HepG2 (cell line): Measurements from ENCODE around the gene DDX20. TPM values are rescaled to one million over a fixed set of nuclear protein-coding genes. Genes with fewer than 3 reads are reported as not detected.

ENCODE experiments used
- ATAC-seq: fragments of 200-7000 bp; cut with Tn5 transposase; 3 replicates; pipeline ENCODE4 v1.9.1; 2020; ENCODE audit warnings: mild to moderate bottlenecking, moderate library complexity
- BruUV-seq: library from RNA; stranded (reverse); fragments of 400-500 nt; replicated peaks from 2 replicates; lab custom pipeline; 2021; lab: Mats Ljungman, UMichigan
- CTCF ChIA-PET: fragments of 300-600 bp; formaldehyde crosslinking; extraction: SDS; loops from one replicate; lab custom pipeline; 2021; ENCODE audit warnings: low total read pairs, inconsistent platforms, low intra/inter-chr PET ratio; lab: Yijun Ruan, JAX
- POLR2A ChIA-PET: fragments of 350-600 bp; sonication (Branson Sonifier 250); formaldehyde crosslinking; loops from one replicate; lab custom pipeline; 2020; ENCODE audit warnings: antibody characterized with exemption, inconsistent platforms; lab: Yijun Ruan, JAX
- DNase-seq: peaks from one replicate; pipeline ENCODE4 v3.0.0-alpha.2; 2015; ENCODE audit warnings: low spot score
- FAIRE-seq: peaks from 3 replicates; lab custom pipeline; 2011; peaks lifted over from hg19 to GRCh38; lab: Jason Lieb, UNC
- H2AFZ ChIP-seq: one replicate; pipeline ENCODE4 v1.6.1; 2011; ENCODE audit warnings: low read length, inconsistent platforms
- H3K27ac ChIP-seq: fragments of 300-600 bp; 3 replicates; pipeline ENCODE4 v1.8.0; 2011; ENCODE audit warnings: mixed run types, mild to moderate bottlenecking, mixed read lengths, low read length, inconsistent platforms; ENCODE audit not compliant: insufficient read depth; ENCODE audit errors: extremely low read length
- H3K27me3 ChIP-seq, 2 experiments: fragments of 200-600 bp in 1 of 2; 2 replicates in 1 of 2; 3 replicates in 1 of 2; pipeline versions ENCODE4 v1.6.0 to v1.8.0; 2011; ENCODE audit warnings: low read length in 2 of 2, mild to moderate bottlenecking in 2 of 2, moderate library complexity in 2 of 2, inconsistent platforms in 1 of 2; ENCODE audit not compliant: insufficient read depth in 2 of 2, control insufficient read depth in 1 of 2
- H3K36me3 ChIP-seq, 2 experiments: fragments of 200-600 bp in 1 of 2; replicated peaks in 1 of 2; 2 replicates in 1 of 2; 3 replicates in 1 of 2; pipeline versions ENCODE4 v1.5.1 to v1.8.0; 2011; ENCODE audit warnings: low read length in 2 of 2, inconsistent platforms in 1 of 2; ENCODE audit not compliant: insufficient read depth in 2 of 2, control insufficient read depth in 1 of 2
- H3K4me1 ChIP-seq: 2 replicates; pipeline ENCODE4 v1.5.1; 2012; ENCODE audit warnings: low read length, inconsistent platforms; ENCODE audit not compliant: insufficient read depth
- H3K4me2 ChIP-seq: 2 replicates; pipeline ENCODE4 v1.6.0; 2011; ENCODE audit warnings: low read depth, low read length, inconsistent platforms
- H3K4me3 ChIP-seq, 3 experiments: fragments of 200-600 bp in 1 of 3; sonication (generic), shearing (Covaris generic) in 1 of 3; replicated peaks in 1 of 3; 2 replicates each; pipeline ENCODE4 v1.5.1; 2011 to 2016; ENCODE audit warnings: low read length in 3 of 3, inconsistent platforms in 2 of 3, low read depth in 2 of 3, mild to moderate bottlenecking in 2 of 3, control low read depth in 1 of 3, mixed read lengths in 1 of 3; ENCODE audit not compliant: insufficient read depth in 1 of 3
- H3K79me2 ChIP-seq: one replicate; pipeline ENCODE4 v1.6.1; 2011; ENCODE audit warnings: low read length, inconsistent platforms; ENCODE audit not compliant: insufficient read depth
- H3K9ac ChIP-seq: 2 replicates; pipeline ENCODE4 v1.6.0; 2011; ENCODE audit warnings: mild to moderate bottlenecking, low read depth, low read length, inconsistent platforms; ENCODE audit not compliant: insufficient read depth
- H3K9me3 ChIP-seq: 2 replicates; pipeline ENCODE4 v1.5.1; 2012; ENCODE audit warnings: mild to moderate bottlenecking, low read length
- H4K20me1 ChIP-seq: 2 replicates; pipeline ENCODE4 v1.6.0; 2011; ENCODE audit warnings: inconsistent platforms, mild to moderate bottlenecking, low read length, moderate library complexity; ENCODE audit not compliant: insufficient read depth
- ATF7-NPFF ChIP-seq: sonication (generic); formaldehyde crosslinking; IDR thresholded peaks from 2 replicates; pipeline ENCODE4 v1.8.1; 2023; ENCODE audit warnings: mild to moderate bottlenecking, low read depth, missing genetic modification reagents, moderate library complexity
- CCDC6 ChIP-seq: sonication (generic); formaldehyde crosslinking; IDR thresholded peaks from 2 replicates; pipeline ENCODE4 v1.8.1; 2022; ENCODE audit warnings: mild to moderate bottlenecking, missing genetic modification reagents, moderate library complexity
- ELF3 ChIP-seq: IDR thresholded peaks from 2 replicates; pipeline ENCODE4 v1.6.1; 2016; ENCODE audit warnings: missing genetic modification reagents, missing compliant biosample characterization
- FOXC1 ChIP-seq: sonication (generic); formaldehyde crosslinking; IDR thresholded peaks from 2 replicates; pipeline ENCODE4 v1.8.0; 2022; ENCODE audit warnings: mild to moderate bottlenecking, missing genetic modification reagents, borderline replicate concordance
- HOXD1 ChIP-seq: sonication (generic); formaldehyde crosslinking; IDR thresholded peaks from 2 replicates; pipeline ENCODE4 v1.5.0; 2020; ENCODE audit warnings: missing genetic modification reagents
- KDM5B ChIP-seq: sonication (generic); formaldehyde crosslinking; IDR thresholded peaks from 2 replicates; pipeline ENCODE4 v1.4.0; 2020; ENCODE audit warnings: missing genetic modification reagents, mild to moderate bottlenecking, borderline replicate concordance
- KLF11 ChIP-seq: IDR thresholded peaks from 2 replicates; pipeline ENCODE4 v1.6.1; 2016; ENCODE audit warnings: missing compliant biosample characterization
- RARA ChIP-seq: IDR thresholded peaks from 2 replicates; pipeline ENCODE4 v1.6.1; 2016; ENCODE audit warnings: missing genetic modification reagents, missing compliant biosample characterization
- SP4 ChIP-seq: sonication (generic); formaldehyde crosslinking; IDR thresholded peaks from 2 replicates; pipeline ENCODE4 v1.8.1; 2023; ENCODE audit warnings: mild to moderate bottlenecking, missing genetic modification reagents
- THAP11 ChIP-seq: IDR thresholded peaks from 2 replicates; pipeline ENCODE4 v1.6.1; 2016; ENCODE audit warnings: missing biosample characterization, missing genetic modification reagents
- ZNF747 ChIP-seq: sonication (generic); formaldehyde crosslinking; IDR thresholded peaks from 2 replicates; pipeline ENCODE4 v1.8.1; 2023; ENCODE audit warnings: missing genetic modification reagents, mild to moderate bottlenecking, borderline replicate concordance
- ZSCAN21 ChIP-seq: sonication (generic); formaldehyde crosslinking; IDR thresholded peaks from 2 replicates; pipeline ENCODE4 v1.8.0; 2022; ENCODE audit warnings: mild to moderate bottlenecking, missing genetic modification reagents, moderate library complexity, borderline replicate concordance
- WGBS: methylation state at CpG from one replicate; pipeline ENCODE4 v1.1.6; 2017; ENCODE audit warnings: low lambda C conversion rate; 5-methylcytosine and 5-hydroxymethylcytosine counted together
- in situ Hi-C: cut with HindIII; loops from 2 replicates; pipeline ENCODE4 v1.10.0; 2017; ENCODE audit warnings: low pct_unique_long_range_greater_than_20kb; ENCODE audit not compliant: extremely low pct_ligation_motif_present
- intact Hi-C: fragments of 100-400 bp; cut with micrococcal nuclease; formaldehyde crosslinking; loops from one replicate; pipeline ENCODE4 v1.10.0; 2022; ENCODE audit not compliant: unreplicated experiment
- polyA plus RNA-seq, 8 experiments: library from polyadenylated mRNA; depleted of rRNA in 3 of 8; stranded (reverse) in 7 of 8; unstranded in 1 of 8; fragments of >200 nt; fragmentation: Illumina TruSeq in 4 of 8; extraction: Trizol in 4 of 8; gene quantifications; 2 replicates each; pipeline versions ENCODE4 v1.2.1 to v1.2.3, GENCODE V29; 2011 to 2016; ENCODE audit warnings: low read depth in 4 of 8, missing spikeins in 1 of 8, mixed read lengths in 1 of 8; ENCODE audit not compliant: insufficient read depth in 1 of 8
- total RNA-seq, 5 experiments: library from RNA; depleted of rRNA; stranded (reverse); fragments of >200 nt; fragmentation: Illumina TruSeq; extraction: Trizol; gene quantifications; 2 replicates each; pipeline ENCODE4 v1.2.3, GENCODE V29; 2016; ENCODE audit warnings: low read depth in 1 of 5
- TF ChIP-seq, protein P1 (sequence below), 2 experiments: sonication (generic) in 1 of 2; formaldehyde crosslinking in 1 of 2; IDR thresholded peaks; 2 replicates each; pipeline versions ENCODE4 v1.4.0 to v1.6.1; 2018 to 2020; ENCODE audit warnings: missing genetic modification reagents in 2 of 2, borderline replicate concordance in 1 of 2, low read depth in 1 of 2, mild to moderate bottlenecking in 1 of 2, missing biosample characterization in 1 of 2

DDX20 gene
- total and polyA plus RNA-seq, 2 of the 13 experiments (the other 11 are each of a cell fraction or from before 2014, with no cell fraction given): 4.0 to 14.3 TPM

GRCh38 chr1:111733992-111734341, 21.7 kb upstream of the DDX20 start:
- no peak for FAIRE-seq
- CTCF ChIA-PET: no interaction called here
- BruUV-seq: no TSS peak

DNA sequence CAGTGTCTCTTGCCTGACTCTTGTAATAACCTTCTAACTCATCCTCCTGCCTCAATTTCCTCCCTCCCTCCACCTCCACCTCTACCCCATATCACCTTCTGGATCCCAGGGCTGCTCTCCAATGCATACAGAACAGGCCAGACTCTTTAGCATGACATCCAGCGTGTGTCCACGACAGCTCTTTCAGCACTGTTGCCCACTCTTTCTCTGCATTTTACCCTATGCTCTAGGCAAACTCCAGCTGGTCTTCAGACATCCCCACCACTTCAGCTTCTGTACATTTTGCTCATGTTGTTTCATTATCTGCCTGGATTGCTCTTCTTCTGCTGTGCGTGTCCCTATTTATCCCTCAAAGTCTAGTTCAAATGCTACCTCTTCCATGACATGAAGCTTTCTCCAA, 21.3 kb upstream of the DDX20 start:
- 97% methylated on average over 3 of the region's 3 CpGs for WGBS
- no peak for DNase-seq
- H3K9me3 ChIP-seq: no peaks in the 10 kb centered on the region
- no TSS peak for BruUV-seq
- no peak overlapping the region for H2AFZ ChIP-seq
- no peaks in the 10 kb centered on the region for H4K20me1 ChIP-seq
- in situ Hi-C loops: no loop called here
- no peaks in the 10 kb centered on the region for H3K27me3 ChIP-seq
- H3K27ac ChIP-seq: peak overlapping the region; percentile 82
- ATAC-seq: no peak
- H3K4me1 ChIP-seq: peaks cover 90% of the 10 kb centered on the region
- no peaks in the 10 kb centered on the region for H3K36me3 ChIP-seq
- intact Hi-C loops: no loop called here
- no peak overlapping the region for H3K4me3 ChIP-seq
- H3K4me2 ChIP-seq: no peak overlapping the region
- TF ChIP-seq ZNF747 (CRISPR knock-in tag) (no peak), KLF11 (no peak), FOXC1 (CRISPR knock-in tag) (no peak), ZSCAN21 (CRISPR knock-in tag) (no peak), ATF7-NPFF (CRISPR knock-in tag) (no peak), KDM5B (no peak), RARA (no peak), HOXD1 (CRISPR knock-in tag) (no peak)
- ChIA-PET CTCF (no interaction called here), POLR2A (interaction anchor here (0.6 kb wide), 1 partner anchor 25 kb away, joined by 3 read pairs; no protein-coding TSS in a partner anchor)
- H3K9ac ChIP-seq: peak overlapping the region; percentile 68
- peaks cover 18% of the 10 kb centered on the region for H3K79me2 ChIP-seq
- no peak for FAIRE-seq

More at GRCh38 chr1:111733992-111734341, 21.7 kb upstream of the DDX20 start:
- H3K4me2 ChIP-seq: peak overlapping the region; percentile 55
- no peaks in the 10 kb centered on the region for H3K27me3 ChIP-seq
- peak overlapping the region in 1 of 3 experiments; percentile 43; a peak in 1 of 6 replicates for H3K4me3 ChIP-seq
- 73% methylated on average over 5 of the region's 5 CpGs for WGBS
- H3K9ac ChIP-seq: peak overlapping the region; percentile 68
- in situ Hi-C loops: no loop called here
- DNase-seq (no peak), ATAC-seq (no peak)
- no peaks in the 10 kb centered on the region for H3K9me3 ChIP-seq
- no peaks in the 10 kb centered on the region for H4K20me1 ChIP-seq
- POLR2A ChIA-PET: interaction anchor here (0.6 kb wide), 1 partner anchor 26 kb away, joined by 3 read pairs; no protein-coding TSS in a partner anchor
- peaks cover 18% of the 10 kb centered on the region for H3K79me2 ChIP-seq
- no peak overlapping the region for H2AFZ ChIP-seq
- H3K4me1 ChIP-seq: peaks cover 90% of the 10 kb centered on the region
- H3K27ac ChIP-seq: peak overlapping the region; percentile 82
- H3K36me3 ChIP-seq: no peaks in the 10 kb centered on the region
- intact Hi-C loops: no loop called here
- TF ChIP-seq ELF3 (CRISPR knock-in tag) (no peak), CCDC6 (CRISPR knock-in tag) (0 out of 2 replicates have a peak, but pooled peaks have one; percentile 7), THAP11 (CRISPR knock-in tag) (no peak), SP4 (CRISPR knock-in tag) (0 out of 2 replicates have a peak, but pooled peaks have one; percentile 23)
- TF ChIP-seq, protein P1, sequence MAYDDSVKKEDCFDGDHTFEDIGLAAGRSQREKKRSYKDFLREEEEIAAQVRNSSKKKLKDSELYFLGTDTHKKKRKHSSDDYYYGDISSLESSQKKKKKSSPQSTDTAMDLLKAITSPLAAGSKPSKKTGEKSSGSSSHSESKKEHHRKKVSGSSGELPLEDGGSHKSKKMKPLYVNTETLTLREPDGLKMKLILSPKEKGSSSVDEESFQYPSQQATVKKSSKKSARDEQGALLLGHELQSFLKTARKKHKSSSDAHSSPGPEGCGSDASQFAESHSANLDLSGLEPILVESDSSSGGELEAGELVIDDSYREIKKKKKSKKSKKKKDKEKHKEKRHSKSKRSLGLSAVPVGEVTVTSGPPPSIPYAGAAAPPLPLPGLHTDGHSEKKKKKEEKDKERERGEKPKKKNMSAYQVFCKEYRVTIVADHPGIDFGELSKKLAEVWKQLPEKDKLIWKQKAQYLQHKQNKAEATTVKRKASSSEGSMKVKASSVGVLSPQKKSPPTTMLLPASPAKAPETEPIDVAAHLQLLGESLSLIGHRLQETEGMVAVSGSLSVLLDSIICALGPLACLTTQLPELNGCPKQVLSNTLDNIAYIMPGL (CRISPR knock-in tag; IDR thresholded peaks at IDR 0.05; ENCODE audit: borderline replicate concordance in 1 of 2, low read depth in 1 of 2): 0 out of 4 replicates have a peak, but pooled peaks of 1 of the 2 experiments have one; percentile 12
